HUES48 (cell line): ENCODE results near the gene DENND6B.

ENCODE experiments used
- H3K27ac ChIP-seq: one replicate; pipeline ENCODE4 v1.7.0; 2013; ENCODE audit warnings: low read depth, low read length, inconsistent platforms
- H3K27me3 ChIP-seq: 2 replicates; pipeline ENCODE4 v1.6.1; 2013; ENCODE audit warnings: mild to moderate bottlenecking, low read length; ENCODE audit not compliant: control insufficient read depth, insufficient read depth
- H3K36me3 ChIP-seq: 2 replicates; pipeline ENCODE4 v1.6.1; 2013; ENCODE audit warnings: low read length; ENCODE audit not compliant: control insufficient read depth, insufficient read depth
- H3K4me1 ChIP-seq: 2 replicates; pipeline ENCODE4 v1.6.1; 2013; ENCODE audit warnings: mild to moderate bottlenecking, low read length; ENCODE audit not compliant: control insufficient read depth, insufficient read depth
- H3K4me3 ChIP-seq: 2 replicates; pipeline ENCODE4 v1.5.1; 2013; ENCODE audit warnings: mild to moderate bottlenecking, low read depth, low read length
- H3K9ac ChIP-seq: 2 replicates; pipeline ENCODE4 v1.6.1; 2013; ENCODE audit warnings: mild to moderate bottlenecking, low read depth, low read length, moderate library complexity
- H3K9me3 ChIP-seq: 2 replicates; pipeline ENCODE4 v1.6.1; 2013; ENCODE audit warnings: low read length; ENCODE audit not compliant: control insufficient read depth, insufficient read depth

The DENND6B gene

GRCh38 chr22:50300620-50301257, 26.1 kb downstream of the DENND6B start:
- Histone ChIP-seq H3K36me3 (no peaks in the 10 kb centered on the region), H3K4me3 (peak overlapping the region; percentile 58; the same call in 1 of the 2 replicates), H3K4me1 (peaks cover 14% of the 10 kb centered on the region), H3K9ac (no peak overlapping the region), H3K9me3 (no peaks in the 10 kb centered on the region), H3K27ac (no peak overlapping the region), H3K27me3 (no peaks in the 10 kb centered on the region)

GRCh38 chr22:50299785-50300619, 26.8 kb downstream of the DENND6B start:
- peaks cover 13% of the 10 kb centered on the region for H3K4me1 ChIP-seq
- no peak overlapping the region; the same call in 1 of the 2 replicates for H3K9ac ChIP-seq
- H3K4me3 ChIP-seq: peak overlapping the region; percentile 58
- H3K27me3 ChIP-seq: no peaks in the 10 kb centered on the region
- H3K9me3 ChIP-seq: no peaks in the 10 kb centered on the region
- no peak overlapping the region for H3K27ac ChIP-seq
- H3K36me3 ChIP-seq: no peaks in the 10 kb centered on the region

- Histone ChIP-seq H3K27ac (no peak overlapping the region), H3K9me3 (no peaks in the 10 kb centered on the region), H3K27me3 (no peaks in the 10 kb centered on the region), H3K4me3 (peak overlapping the region; percentile 58; the same call in 1 of the 2 replicates), H3K4me1 (peaks cover 16% of the 10 kb centered on the region), H3K36me3 (no peaks in the 10 kb centered on the region), H3K9ac (no peak overlapping the region; the same call in 1 of the 2 replicates)
Measured at GRCh38 chr22:50298937-50299784, 27.7 kb downstream of the DENND6B start.

- Histone ChIP-seq H3K36me3 (no peaks in the 10 kb centered on the region), H3K27me3 (no peaks in the 10 kb centered on the region), H3K27ac (no peak overlapping the region), H3K9me3 (no peaks in the 10 kb centered on the region), H3K9ac (no peak overlapping the region), H3K4me1 (peaks cover 16% of the 10 kb centered on the region), H3K4me3 (no peak overlapping the region)
Measured at GRCh38 chr22:50298266-50298637, 28.6 kb downstream of the DENND6B start.

GRCh38 chr22:50297510-50298265, 29.1 kb downstream of the DENND6B start:
- no peak overlapping the region for H3K27ac ChIP-seq
- no peaks in the 10 kb centered on the region for H3K36me3 ChIP-seq
- no peaks in the 10 kb centered on the region for H3K27me3 ChIP-seq
- H3K9ac ChIP-seq: no peak overlapping the region
- no peaks in the 10 kb centered on the region for H3K9me3 ChIP-seq
- H3K4me1 ChIP-seq: peaks cover 21% of the 10 kb centered on the region
- no peak overlapping the region for H3K4me3 ChIP-seq

GRCh38 chr22:50296658-50297490, 29.9 kb downstream of the DENND6B start:
- H3K9ac ChIP-seq: no peak overlapping the region

GRCh38 chr22:50294319-50294656, 32.5 kb downstream of the DENND6B start:
- H3K27me3 ChIP-seq: no peaks in the 10 kb centered on the region
- H3K9me3 ChIP-seq: no peaks in the 10 kb centered on the region
- H3K4me1 ChIP-seq: peaks cover 21% of the 10 kb centered on the region
- no peak overlapping the region for H3K9ac ChIP-seq
- H3K27ac ChIP-seq: peak overlapping the region; percentile 89
- H3K36me3 ChIP-seq: peaks cover 19% of the 10 kb centered on the region
- no peak overlapping the region for H3K4me3 ChIP-seq

More at GRCh38 chr22:50296658-50297490, 29.9 kb downstream of the DENND6B start:
- Histone ChIP-seq H3K4me3 (no peak overlapping the region), H3K36me3 (no peaks in the 10 kb centered on the region), H3K27me3 (no peaks in the 10 kb centered on the region), H3K27ac (no peak overlapping the region), H3K4me1 (peaks cover 23% of the 10 kb centered on the region), H3K9me3 (no peaks in the 10 kb centered on the region)

- peak overlapping the region; percentile 89 for H3K27ac ChIP-seq
- peaks cover 18% of the 10 kb centered on the region for H3K4me1 ChIP-seq
- 0 out of 2 replicates have a peak overlapping the region, but pooled peaks have one; percentile 1 for H3K4me3 ChIP-seq
Measured at GRCh38 chr22:50293441-50294318, 33.1 kb downstream of the DENND6B start.

More at GRCh38 chr22:50293441-50294318, 33.1 kb downstream of the DENND6B start:
- H3K9ac ChIP-seq: peak overlapping the region; percentile 45; the same call in 1 of the 2 replicates
- no peaks in the 10 kb centered on the region for H3K9me3 ChIP-seq
- H3K27me3 ChIP-seq: no peaks in the 10 kb centered on the region
- peaks cover 25% of the 10 kb centered on the region for H3K36me3 ChIP-seq
